PC-9 (cell line): ENCODE data around the gene SENP8. TPM values are rescaled to one million over a fixed set of nuclear protein-coding genes. Genes with fewer than 3 reads are reported as not detected.

Experiments
- BruUV-seq: library from RNA; stranded (reverse); fragments of 400-500 nt; replicated peaks from 2 replicates; lab custom pipeline; 2021; lab: Mats Ljungman, UMichigan
- CTCF ChIA-PET: fragments of 300-600 bp; sonication (Branson Sonifier 250); formaldehyde crosslinking; loops from one replicate; lab custom pipeline; 2022; ENCODE audit warnings: antibody characterized with exemption; lab: Charles Lee
- POLR2A ChIA-PET: fragments of 300-600 bp; sonication (Branson Sonifier 250); formaldehyde crosslinking; loops from one replicate; lab custom pipeline; 2022; ENCODE audit warnings: antibody characterized with exemption; ENCODE audit not compliant: unreplicated experiment; lab: Charles Lee
- DNase-seq, 2 experiments: peaks; one replicate each; pipeline versions ENCODE4 v3.0.0 to v3.0.0-alpha.2; 2015 to 2022; ENCODE audit warnings: mixed read lengths in 1 of 2
- H2AFZ ChIP-seq: fragments of 200-600 bp; sonication (generic); 2 replicates; pipeline ENCODE4 v1.8.1; 2017; ENCODE audit warnings: antibody characterized with exemption
- H3F3A ChIP-seq: fragments of 200-600 bp; sonication (generic); 2 replicates; pipeline ENCODE4 v1.8.1; 2017; ENCODE audit warnings: antibody characterized with exemption, mild to moderate bottlenecking, low read depth; ENCODE audit not compliant: insufficient read depth
- H3K27ac ChIP-seq: fragments of 200-600 bp; sonication (generic); 2 replicates; pipeline ENCODE4 v1.6.1; 2016; ENCODE audit warnings: mixed run types
- H3K27me3 ChIP-seq: fragments of 200-600 bp; sonication (generic); 2 replicates; pipeline ENCODE4 v1.6.1; 2016; ENCODE audit warnings: low read depth, mixed run types; ENCODE audit not compliant: insufficient read depth
- H3K36me3 ChIP-seq: fragments of 200-600 bp; sonication (generic); 2 replicates; pipeline ENCODE4 v1.6.1; 2016; ENCODE audit warnings: low read depth, mixed run types
- H3K4me1 ChIP-seq: fragments of 200-600 bp; sonication (generic); replicated peaks from 2 replicates; pipeline ENCODE4 v1.6.1; 2016; ENCODE audit warnings: mixed run types; ENCODE audit not compliant: insufficient read depth
- H3K4me2 ChIP-seq: fragments of 200-600 bp; sonication (generic); 2 replicates; pipeline ENCODE4 v1.6.1; 2017; ENCODE audit warnings: mixed run types
- H3K4me3 ChIP-seq: fragments of 200-600 bp; sonication (generic); 2 replicates; pipeline ENCODE4 v1.6.1; 2016; ENCODE audit warnings: mixed run types
- H3K79me2 ChIP-seq: fragments of 200-600 bp; sonication (generic); 2 replicates; pipeline ENCODE4 v1.6.1; 2017; ENCODE audit warnings: low read depth, mixed run types
- H3K9me2 ChIP-seq: fragments of 200-600 bp; sonication (generic); 2 replicates; pipeline ENCODE4 v1.8.1; 2017; ENCODE audit warnings: mild to moderate bottlenecking; ENCODE audit not compliant: insufficient read depth
- H3K9me3 ChIP-seq: fragments of 200-600 bp; sonication (generic); 2 replicates; pipeline ENCODE4 v1.8.1; 2016; ENCODE audit warnings: low read depth; ENCODE audit not compliant: insufficient read depth
- H4K20me1 ChIP-seq: fragments of 200-600 bp; sonication (generic); 2 replicates; pipeline ENCODE4 v1.8.1; 2017; ENCODE audit not compliant: insufficient read depth
- EZH2 ChIP-seq: fragments of 200-600 bp; sonication (generic); IDR thresholded peaks from 2 replicates; pipeline ENCODE4 v1.8.0; 2017; ENCODE audit warnings: antibody characterized with exemption, low read depth
- intact Hi-C: fragments of 100-400 bp; cut with micrococcal nuclease; formaldehyde crosslinking; loops from one replicate; pipeline ENCODE4 v1.10.0; 2022; ENCODE audit not compliant: unreplicated experiment
- total RNA-seq: library from RNA; stranded (reverse); gene quantifications from 2 replicates; pipeline ENCODE4 v1.2.3, GENCODE V29; 2021
- TF ChIP-seq, protein P1 (sequence below): fragments of 200-600 bp; sonication (generic); conservative IDR thresholded peaks from 2 replicates; pipeline ENCODE4 v1.6.1; 2017; ENCODE audit warnings: mixed run types, antibody characterized with exemption, mild to moderate bottlenecking, moderate library complexity

The SENP8 gene
- total RNA-seq, 1 experiment from 2014 or later: 3.8 TPM

DNA sequence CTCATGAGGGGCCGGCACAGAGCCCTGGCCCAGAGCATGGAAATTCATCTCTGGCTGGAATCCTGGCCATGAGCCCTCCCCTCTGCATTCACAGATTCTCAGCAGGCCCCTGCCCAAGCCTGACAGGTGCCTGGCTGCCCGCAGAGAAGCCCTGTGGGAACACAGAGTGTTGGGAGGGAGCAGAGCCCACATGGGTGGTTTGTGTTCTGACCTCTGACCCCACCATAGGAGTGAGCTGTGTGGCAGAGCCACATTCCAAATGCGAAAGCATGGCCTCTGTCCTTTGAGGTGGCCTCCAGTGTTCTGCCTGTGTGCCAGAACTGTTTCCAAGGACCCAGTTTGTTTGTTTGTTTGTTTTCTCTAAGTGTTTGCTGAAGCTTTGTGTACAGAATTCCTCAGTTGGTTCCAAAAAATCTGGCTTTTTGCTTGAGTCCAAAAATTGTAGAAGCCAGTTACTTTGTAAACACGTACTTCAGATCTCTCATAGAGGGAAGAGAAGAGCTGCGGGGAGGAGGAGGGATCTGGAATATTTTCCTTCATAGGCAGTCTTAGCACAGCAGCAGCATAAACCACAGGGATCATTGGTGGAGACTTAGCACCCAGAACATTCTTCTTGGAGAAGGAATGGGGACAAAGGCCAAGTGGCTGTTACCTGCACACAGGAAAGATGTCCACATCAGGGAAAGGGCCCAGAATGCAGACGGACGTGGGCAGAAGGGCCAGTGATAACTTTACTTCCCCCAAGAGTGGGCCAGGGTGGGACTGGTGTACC, 43.3 kb downstream of the SENP8 start:
- no peaks in the 10 kb centered on the region for H3K27me3 ChIP-seq
- intact Hi-C loops: no loop called here
- TF ChIP-seq, protein P1, sequence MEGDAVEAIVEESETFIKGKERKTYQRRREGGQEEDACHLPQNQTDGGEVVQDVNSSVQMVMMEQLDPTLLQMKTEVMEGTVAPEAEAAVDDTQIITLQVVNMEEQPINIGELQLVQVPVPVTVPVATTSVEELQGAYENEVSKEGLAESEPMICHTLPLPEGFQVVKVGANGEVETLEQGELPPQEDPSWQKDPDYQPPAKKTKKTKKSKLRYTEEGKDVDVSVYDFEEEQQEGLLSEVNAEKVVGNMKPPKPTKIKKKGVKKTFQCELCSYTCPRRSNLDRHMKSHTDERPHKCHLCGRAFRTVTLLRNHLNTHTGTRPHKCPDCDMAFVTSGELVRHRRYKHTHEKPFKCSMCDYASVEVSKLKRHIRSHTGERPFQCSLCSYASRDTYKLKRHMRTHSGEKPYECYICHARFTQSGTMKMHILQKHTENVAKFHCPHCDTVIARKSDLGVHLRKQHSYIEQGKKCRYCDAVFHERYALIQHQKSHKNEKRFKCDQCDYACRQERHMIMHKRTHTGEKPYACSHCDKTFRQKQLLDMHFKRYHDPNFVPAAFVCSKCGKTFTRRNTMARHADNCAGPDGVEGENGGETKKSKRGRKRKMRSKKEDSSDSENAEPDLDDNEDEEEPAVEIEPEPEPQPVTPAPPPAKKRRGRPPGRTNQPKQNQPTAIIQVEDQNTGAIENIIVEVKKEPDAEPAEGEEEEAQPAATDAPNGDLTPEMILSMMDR: no peak
- no peak for TF ChIP-seq EZH2
- H3K4me2 ChIP-seq: no peak overlapping the region
- BruUV-seq: no TSS peak
- no peaks in the 10 kb centered on the region for H3K9me2 ChIP-seq
- no peak overlapping the region for H2AFZ ChIP-seq
- no peak overlapping the region for H3K4me3 ChIP-seq
- no peaks in the 10 kb centered on the region for H3K9me3 ChIP-seq
- POLR2A ChIA-PET: no interaction called here
- no peak overlapping the region for H3K27ac ChIP-seq
- H3K79me2 ChIP-seq: peaks cover 12% of the 10 kb centered on the region; the same call in 1 of the 2 replicates
- H3K4me1 ChIP-seq: peaks cover 10% of the 10 kb centered on the region
- peaks cover 14% of the 10 kb centered on the region for H3K36me3 ChIP-seq
- peaks cover 5% of the 10 kb centered on the region; the same call in 1 of the 2 replicates for H3F3A ChIP-seq
- H4K20me1 ChIP-seq: no peaks in the 10 kb centered on the region
- CTCF ChIA-PET: no interaction called here
- DNase-seq: no peak

DNA sequence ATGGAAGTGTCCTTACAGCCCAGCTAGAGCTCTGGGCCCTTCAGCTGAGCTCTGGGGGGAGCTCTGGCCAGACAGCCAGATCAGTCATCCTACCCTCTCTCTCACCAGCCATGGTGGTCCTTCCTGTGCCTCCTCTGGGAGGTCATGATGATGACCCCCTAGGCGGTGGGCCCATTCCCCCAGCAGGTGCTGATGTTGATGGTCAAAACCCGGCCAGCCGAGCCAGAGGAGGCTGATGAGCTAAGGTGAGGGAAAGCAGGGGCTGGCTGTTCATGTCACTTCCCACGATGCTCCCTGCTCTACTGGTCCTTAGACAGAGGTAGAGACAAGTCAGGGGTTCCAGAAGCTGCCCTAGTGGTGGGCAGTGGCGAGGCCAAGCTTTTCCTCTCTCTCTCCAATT, 44.4 kb downstream of the SENP8 start:
- TF ChIP-seq EZH2: no peak
- TF ChIP-seq, protein P1: no peak
- Histone ChIP-seq H4K20me1 (no peaks in the 10 kb centered on the region), H3K79me2 (peaks cover 22% of the 10 kb centered on the region), H3K36me3 (peaks cover 22% of the 10 kb centered on the region), H3K4me1 (peaks cover 13% of the 10 kb centered on the region), H3K27me3 (no peaks in the 10 kb centered on the region), H2AFZ (no peak overlapping the region), H3K27ac (no peak overlapping the region), H3K9me2 (no peaks in the 10 kb centered on the region), H3K4me3 (no peak overlapping the region), H3F3A (peaks cover 10% of the 10 kb centered on the region), H3K4me2 (no peak overlapping the region), H3K9me3 (no peaks in the 10 kb centered on the region)
- intact Hi-C loops: no loop called here
- BruUV-seq: no TSS peak
- POLR2A ChIA-PET: interaction anchor here (0.6 kb wide), 1 partner anchor 70 kb away, joined by 3 read pairs; no protein-coding TSS in a partner anchor
- CTCF ChIA-PET: no interaction called here
- no peak for DNase-seq

DNA sequence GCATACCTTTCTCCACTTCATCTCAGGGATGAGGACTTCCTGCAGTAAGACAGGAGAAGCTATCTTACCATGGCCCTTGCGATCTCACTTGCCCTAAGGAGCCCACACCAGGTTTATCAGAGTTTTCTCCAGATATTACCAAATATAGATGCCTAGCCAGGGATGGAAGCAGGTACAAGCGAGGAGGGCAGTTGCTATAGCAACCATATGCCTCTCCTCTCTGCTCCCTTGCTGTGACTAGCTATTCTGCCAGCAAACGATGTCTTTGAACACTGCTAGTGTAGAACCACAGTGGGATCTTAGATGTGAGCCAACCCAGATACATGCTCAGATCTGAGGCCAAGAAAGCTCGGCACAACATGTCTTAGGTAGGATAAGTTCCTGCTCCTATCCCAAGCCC, 45.5 kb downstream of the SENP8 start:
- peaks cover 23% of the 10 kb centered on the region for H3K4me1 ChIP-seq
- POLR2A ChIA-PET: interaction anchor here (0.6 kb wide), 1 partner anchor 411 kb away, joined by 3 read pairs; no protein-coding TSS in a partner anchor
- no peaks in the 10 kb centered on the region for H3K9me2 ChIP-seq
- peaks cover 21% of the 10 kb centered on the region for H3F3A ChIP-seq
- H2AFZ ChIP-seq: no peak overlapping the region
- no peak overlapping the region for H3K4me2 ChIP-seq
- H3K4me3 ChIP-seq: no peak overlapping the region
- no peak for DNase-seq
- H3K27me3 ChIP-seq: no peaks in the 10 kb centered on the region
- BruUV-seq: no TSS peak
- no peaks in the 10 kb centered on the region for H4K20me1 ChIP-seq
- no peaks in the 10 kb centered on the region for H3K9me3 ChIP-seq
- CTCF ChIA-PET: no interaction called here
- TF ChIP-seq, protein P1: no peak
- TF ChIP-seq EZH2: no peak
- H3K79me2 ChIP-seq: peaks cover 26% of the 10 kb centered on the region
- intact Hi-C loops: no loop called here
- H3K36me3 ChIP-seq: peaks cover 22% of the 10 kb centered on the region
- H3K27ac ChIP-seq: no peak overlapping the region
